ENCODE data around the gene SOX30. TPM values are rescaled to one million over a fixed set of nuclear protein-coding genes. Genes with fewer than 3 reads are reported as not detected.

SOX30 gene
- total RNA-seq, 2 experiments from 2014 or later = 0.16 to 0.29 TPM

DNA sequence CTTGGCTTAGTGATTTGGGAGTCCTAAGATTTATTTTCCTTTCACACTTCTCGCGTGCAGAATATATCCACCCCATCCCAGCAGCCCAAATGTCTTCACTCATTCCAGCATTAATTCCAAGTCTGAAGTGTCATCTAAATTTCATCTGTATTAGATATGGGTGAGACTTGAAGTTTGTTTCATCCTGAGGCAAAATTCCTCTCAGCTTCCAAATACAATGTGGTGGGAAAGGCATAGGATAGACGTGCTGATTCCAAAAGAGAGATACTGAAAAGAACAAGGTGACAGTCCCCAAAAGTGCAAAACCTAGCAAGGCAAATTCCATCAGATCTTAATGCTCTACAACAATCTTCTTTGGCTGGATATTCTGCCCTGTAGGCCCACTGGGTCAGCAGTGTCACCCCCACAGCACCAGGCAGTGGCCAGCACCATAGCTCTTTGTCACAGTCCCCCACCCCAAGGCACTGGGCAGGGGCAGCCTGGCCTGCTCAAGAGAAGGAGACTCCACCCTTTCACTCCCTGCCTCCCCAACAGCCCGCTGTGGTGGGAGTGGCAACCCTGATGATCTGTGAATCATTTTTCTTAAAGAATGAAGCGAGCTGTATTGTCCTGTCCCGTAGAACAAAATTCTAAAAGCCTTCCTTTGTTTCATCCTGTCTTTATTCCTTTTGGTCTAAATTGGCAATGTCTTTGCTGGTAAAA, 74.0 kb downstream of the SOX30 start:
- Histone ChIP-seq H3K79me2 (ENCODE audit: insufficient read depth, low read depth, low read length) (peaks cover 19% of the 10 kb centered on the region; the same call in 1 of the 2 replicates), H3K9me3 (ENCODE audit: low read length) (no peaks in the 10 kb centered on the region), H3K9me2 (ENCODE audit: insufficient read depth, low read length) (no peaks in the 10 kb centered on the region), H3K4me1 (ENCODE audit: insufficient read depth, low read length, poor library complexity, severe bottlenecking) (peaks cover 31% of the 10 kb centered on the region), H3K27ac (ENCODE audit: low read depth, low read length, poor library complexity, severe bottlenecking) (no peak overlapping the region), H4K20me1 (ENCODE audit: insufficient read depth, low read length) (no peaks in the 10 kb centered on the region), H3K36me3 (ENCODE audit: insufficient read depth, low read length) (no peaks in the 10 kb centered on the region), H3K4me3 (ENCODE audit: low read depth, low read length, poor library complexity, severe bottlenecking) (no peak overlapping the region), H3K4me2 (ENCODE audit: low read length) (no peak overlapping the region), H2AFZ (ENCODE audit: low read length) (no peak overlapping the region)
- POLR2A ChIA-PET = interaction anchor here (0.7 to 3.1 kb wide), 9 partner anchors 10 to 297 kb away, joined by 3 to 19 read pairs (median 5); partner anchors contain the start of gene THG1L
- CTCF ChIA-PET (ENCODE audit: unreplicated experiment) = interaction anchor here (2.1 kb wide), 1 partner anchor 15 kb away, joined by 6 read pairs; no protein-coding TSS in a partner anchor
- intact Hi-C loops (cut with micrococcal nuclease; ENCODE audit: unreplicated experiment) = no loop called here
- BruUV-seq (replicated peaks) = no TSS peak
- TF ChIP-seq EZH2phosphoT487 (IDR thresholded peaks at IDR 0.05; ENCODE audit: borderline replicate concordance, low read depth, low read length) = no peak
- TF ChIP-seq, protein P1, sequence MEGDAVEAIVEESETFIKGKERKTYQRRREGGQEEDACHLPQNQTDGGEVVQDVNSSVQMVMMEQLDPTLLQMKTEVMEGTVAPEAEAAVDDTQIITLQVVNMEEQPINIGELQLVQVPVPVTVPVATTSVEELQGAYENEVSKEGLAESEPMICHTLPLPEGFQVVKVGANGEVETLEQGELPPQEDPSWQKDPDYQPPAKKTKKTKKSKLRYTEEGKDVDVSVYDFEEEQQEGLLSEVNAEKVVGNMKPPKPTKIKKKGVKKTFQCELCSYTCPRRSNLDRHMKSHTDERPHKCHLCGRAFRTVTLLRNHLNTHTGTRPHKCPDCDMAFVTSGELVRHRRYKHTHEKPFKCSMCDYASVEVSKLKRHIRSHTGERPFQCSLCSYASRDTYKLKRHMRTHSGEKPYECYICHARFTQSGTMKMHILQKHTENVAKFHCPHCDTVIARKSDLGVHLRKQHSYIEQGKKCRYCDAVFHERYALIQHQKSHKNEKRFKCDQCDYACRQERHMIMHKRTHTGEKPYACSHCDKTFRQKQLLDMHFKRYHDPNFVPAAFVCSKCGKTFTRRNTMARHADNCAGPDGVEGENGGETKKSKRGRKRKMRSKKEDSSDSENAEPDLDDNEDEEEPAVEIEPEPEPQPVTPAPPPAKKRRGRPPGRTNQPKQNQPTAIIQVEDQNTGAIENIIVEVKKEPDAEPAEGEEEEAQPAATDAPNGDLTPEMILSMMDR (conservative IDR thresholded peaks at IDR 0.05; ENCODE audit: low read length) = no peak
- DNase-seq (ENCODE audit: low spot score) = no peak

DNA sequence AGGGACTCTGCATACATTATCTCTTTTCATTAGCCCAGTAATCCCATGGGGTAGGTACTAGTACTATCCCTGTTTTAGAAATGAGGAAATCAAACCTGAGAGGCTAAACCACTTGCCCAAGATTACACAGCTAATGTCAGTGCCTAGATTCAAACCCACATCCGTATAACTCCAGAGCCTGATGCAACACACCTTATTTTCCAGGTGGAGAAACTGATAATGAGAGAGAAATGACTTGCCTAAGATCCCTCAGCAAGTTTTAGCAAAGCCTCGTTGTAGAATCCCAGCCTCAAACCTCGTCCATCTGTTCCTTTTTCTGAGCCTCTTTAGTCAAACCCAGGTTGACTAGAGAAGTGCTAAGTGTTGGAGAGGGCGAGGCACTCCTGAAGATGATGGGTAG, 75.6 kb downstream of the SOX30 start:
- no peaks in the 10 kb centered on the region for H3K9me2 ChIP-seq (ENCODE audit: insufficient read depth, low read length)
- intact Hi-C loops (cut with micrococcal nuclease; ENCODE audit: unreplicated experiment) = no loop called here
- H3K9me3 ChIP-seq (ENCODE audit: low read length) = 0 out of 2 replicates have a peak, but pooled peaks cover 5% of the 10 kb centered on the region
- ChIA-PET CTCF (ENCODE audit: unreplicated experiment) (interaction anchor here (0.5 to 2.1 kb wide), 2 partner anchors 17 to 258 kb away, joined by 3 to 6 read pairs; no protein-coding TSS in a partner anchor), POLR2A (interaction anchor here (1.1 to 3.1 kb wide), 9 partner anchors 10 to 158 kb away, joined by 3 to 19 read pairs (median 5); partner anchors contain the start of gene THG1L)
- TF ChIP-seq EZH2phosphoT487 (IDR thresholded peaks at IDR 0.05; ENCODE audit: borderline replicate concordance, low read depth, low read length) = no peak
- peaks cover 33% of the 10 kb centered on the region; the same call in 1 of the 2 replicates for H3K79me2 ChIP-seq (ENCODE audit: insufficient read depth, low read depth, low read length)
- peak overlapping the region; percentile 28 for H2AFZ ChIP-seq (ENCODE audit: low read length)
- H3K4me2 ChIP-seq (ENCODE audit: low read length) = peak overlapping the region; percentile 85
- H3K27ac ChIP-seq (ENCODE audit: low read depth, low read length, poor library complexity, severe bottlenecking) = no peak overlapping the region
- BruUV-seq (replicated peaks) = TSS peak; percentile 53
- H3K36me3 ChIP-seq (ENCODE audit: insufficient read depth, low read length) = no peaks in the 10 kb centered on the region
- peaks cover 42% of the 10 kb centered on the region for H3K4me1 ChIP-seq (ENCODE audit: insufficient read depth, low read length, poor library complexity, severe bottlenecking)
- no peaks in the 10 kb centered on the region for H4K20me1 ChIP-seq (ENCODE audit: insufficient read depth, low read length)
- DNase-seq (ENCODE audit: low spot score) = no peak
- peak overlapping the region; percentile 81 for H3K4me3 ChIP-seq (ENCODE audit: low read depth, low read length, poor library complexity, severe bottlenecking)

Small RNA genes within 50 kb of the gene (small RNA-seq; reads per million reads assigned to genes)
- gene RNU6-390P = not detected

Other genes with a start within 250 kb of the SOX30 start
- not detected in 2 replicates for gene NIPAL4, start 192.2 kb downstream of the SOX30 start, total RNA-seq (2014; rRNA removed; shearing (Covaris generic))
- gene NIPAL4, start 192.2 kb downstream of the SOX30 start, total RNA-seq (2022) = not detected in 2 replicates
- 19.0 and 24.2 TPM in 2 replicates for gene ADAM19, start 76.7 kb downstream of the SOX30 start, total RNA-seq (2014; rRNA removed; shearing (Covaris generic))
- gene ADAM19, start 76.7 kb downstream of the SOX30 start, total RNA-seq (2022) = 78.3 and 103 TPM in 2 replicates
- not detected in 2 replicates for gene C5orf52, start 19.1 kb upstream of the SOX30 start, total RNA-seq (2014; rRNA removed; shearing (Covaris generic))
- gene C5orf52, start 19.1 kb upstream of the SOX30 start, total RNA-seq (2022) = not detected in 2 replicates
- gene THG1L, start 79.0 kb upstream of the SOX30 start, total RNA-seq (2014; rRNA removed; shearing (Covaris generic)) = 20.7 and 30.5 TPM in 2 replicates
- gene THG1L, start 79.0 kb upstream of the SOX30 start, total RNA-seq (2022) = 18.5 and 21.0 TPM in 2 replicates
- 7.5 and 8.8 TPM in 2 replicates for gene LSM11, start 91.3 kb upstream of the SOX30 start, total RNA-seq (2014; rRNA removed; shearing (Covaris generic))
- 10.1 and 10.9 TPM in 2 replicates for gene LSM11, start 91.3 kb upstream of the SOX30 start, total RNA-seq (2022)
- gene CLINT1, start 206.7 kb upstream of the SOX30 start, total RNA-seq (2014; rRNA removed; shearing (Covaris generic)) = 86.1 and 107 TPM in 2 replicates
- gene CLINT1, start 206.7 kb upstream of the SOX30 start, total RNA-seq (2022) = 120 and 135 TPM in 2 replicates